Measurements from ENCODE around the gene SGF29.
A peak's percentile ranks its signal among the peaks of the same experiment; 100 is the strongest.
"Not testable (repeated sequence)": the region's sequence is repeated elsewhere in the genome, so short reads cannot be mapped to it uniquely, and the experiment has no call there.

SGF29 gene

DNA sequence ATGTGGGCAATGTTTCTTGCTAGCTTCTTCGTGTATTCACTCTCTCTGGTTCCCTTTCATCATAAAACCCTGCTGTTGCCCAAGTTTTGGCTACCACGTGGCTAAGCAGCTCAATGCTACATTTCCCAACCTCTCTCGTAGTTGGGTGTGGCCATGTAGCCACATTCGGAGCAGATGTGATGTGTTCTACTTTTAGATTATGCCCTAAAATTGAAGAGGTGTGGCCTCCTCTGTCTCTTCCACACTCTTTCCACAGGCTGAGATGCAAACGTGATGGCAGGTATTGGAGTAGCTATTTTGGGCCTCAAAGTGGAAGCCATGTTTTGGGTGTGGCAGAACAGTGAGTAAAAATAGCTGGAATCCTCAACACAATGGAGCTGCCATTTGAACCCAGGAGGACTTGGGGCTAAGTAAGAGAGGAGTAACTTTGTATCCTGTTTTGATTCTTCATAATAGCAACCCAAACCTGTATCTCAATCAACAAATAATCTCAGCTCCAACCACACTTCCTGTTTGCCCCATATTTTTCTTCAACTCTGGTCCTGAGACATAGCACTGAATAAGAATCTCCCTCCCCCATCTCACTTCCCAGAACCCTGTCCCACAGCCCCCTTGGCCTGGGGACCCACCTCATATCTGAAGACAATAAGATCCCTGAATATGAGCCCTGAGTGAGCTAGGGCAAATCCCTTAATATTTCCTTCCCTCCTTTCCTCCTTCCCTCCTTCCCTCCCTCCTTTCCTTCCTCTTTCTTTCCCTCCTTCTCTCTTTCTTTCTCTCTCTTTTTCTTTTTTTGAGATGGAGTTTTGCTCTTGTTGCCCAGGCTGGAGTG lies 19.0 kb upstream of the SGF29 start:
- no peak for DNase-seq

DNA sequence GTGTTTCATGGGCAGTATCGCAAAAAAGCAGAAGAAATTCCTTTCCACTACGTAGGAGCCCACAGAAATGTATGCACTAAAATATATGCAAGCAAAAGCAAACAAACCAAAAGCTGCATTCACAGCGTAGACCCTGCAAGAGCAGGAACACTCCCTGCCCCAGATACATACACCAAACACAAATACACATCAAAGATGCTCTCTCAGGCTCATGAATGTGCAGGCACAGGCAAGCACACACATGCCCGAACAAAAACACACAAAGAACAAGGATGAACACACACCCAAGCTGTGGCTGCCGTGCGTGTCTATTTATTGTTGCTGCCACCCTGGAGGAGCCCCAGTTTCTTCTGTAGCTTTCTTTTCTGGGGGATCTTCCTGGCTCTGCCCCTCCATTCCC lies 16.6 kb upstream of the SGF29 start:
- no peak for DNase-seq

- DNase-seq = no peak
Measured at GRCh38 chr16:28537964-28538732, 15.6 kb upstream of the SGF29 start.

DNA sequence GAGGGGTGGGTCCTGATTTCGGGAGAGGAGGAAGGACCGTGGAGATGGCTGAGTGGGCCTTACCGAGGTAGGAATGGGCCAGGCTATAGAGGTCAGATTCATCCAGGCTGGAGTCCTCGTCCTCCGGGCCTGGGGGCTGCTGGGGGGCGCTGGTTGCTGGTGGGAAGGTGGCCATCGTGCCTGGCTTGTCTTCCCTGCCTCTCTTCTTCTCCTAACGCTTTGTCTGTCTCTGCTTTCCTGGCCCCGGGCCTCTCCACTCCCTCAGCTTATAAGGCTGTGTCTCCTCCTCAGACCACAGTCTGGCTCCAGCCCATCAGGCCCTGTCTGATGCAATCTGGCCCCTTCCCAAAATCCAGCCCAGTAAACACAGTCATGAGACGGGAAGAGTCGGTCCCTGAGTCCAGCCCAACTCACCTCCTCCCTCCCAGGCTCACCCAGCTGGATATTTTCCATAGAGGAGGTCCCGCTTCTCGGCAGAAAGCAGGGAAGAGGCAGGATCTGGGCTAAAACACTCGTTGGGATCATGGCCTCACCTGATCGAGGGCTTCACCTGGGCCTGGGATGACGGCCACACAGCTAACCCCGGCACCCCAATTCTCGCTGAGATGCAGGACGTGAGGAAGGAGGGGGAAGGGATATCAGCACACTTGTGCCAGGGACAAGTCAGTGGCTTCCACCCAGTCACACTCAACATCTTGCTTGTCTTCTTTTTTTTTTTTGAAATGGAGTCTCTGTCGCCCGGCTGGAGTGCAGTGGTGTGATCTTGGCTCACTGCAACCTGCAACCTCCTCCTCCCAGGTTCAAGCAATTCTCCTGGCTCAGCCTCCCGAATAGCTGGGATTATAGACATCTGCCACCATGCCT lies 14.8 kb upstream of the SGF29 start, which contains the start of gene NUPR1:
TSS of gene NUPR1 (minus strand) at position 242 of the 864 bp plus-strand sequence. CDS start at position 175, 67 bp downstream.
- DNase-seq = no peak

DNA sequence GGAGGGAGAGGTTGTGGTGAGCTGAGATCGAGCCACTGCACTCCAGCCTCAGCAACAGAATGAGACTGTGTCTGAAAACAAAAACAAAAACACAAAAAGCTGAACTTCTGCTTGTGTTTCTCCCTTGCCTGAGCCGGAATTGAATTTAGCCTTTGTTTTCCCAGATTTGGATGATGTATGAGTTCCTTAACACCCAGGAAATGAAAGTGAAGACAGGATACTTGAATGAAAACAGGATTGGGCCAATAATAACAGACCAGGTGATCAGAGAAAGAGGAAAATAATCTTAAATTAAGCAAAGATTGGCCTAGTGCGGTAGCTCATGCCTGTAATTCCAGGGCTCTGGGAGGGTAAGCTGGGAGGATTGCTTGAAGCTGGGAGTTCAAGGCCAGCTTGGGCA lies 13.4 kb upstream of the SGF29 start:
- no peak for DNase-seq

DNA sequence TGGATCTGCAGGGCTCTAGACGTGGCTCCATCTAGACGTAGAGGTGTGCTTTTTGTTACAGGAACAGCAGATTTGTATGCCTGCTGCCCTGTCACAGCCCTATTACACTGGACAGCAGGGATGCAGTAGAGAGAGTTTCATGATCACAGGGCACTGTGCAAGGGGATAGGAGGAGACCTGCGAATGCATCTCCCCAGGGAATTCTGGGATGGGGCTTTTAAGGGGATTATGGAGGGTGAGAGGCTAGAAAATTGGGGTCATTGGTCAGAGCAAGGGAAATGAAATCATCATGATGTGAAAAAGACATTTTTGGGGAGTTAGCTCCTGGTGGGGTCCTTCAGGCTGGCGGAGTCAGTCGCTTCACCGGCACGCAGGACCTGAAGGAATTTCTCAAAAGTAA lies 11.1 kb upstream of the SGF29 start:
- DNase-seq = no peak

GRCh38 chr16:28543072-28543471 lies 10.6 kb upstream of the SGF29 start:
- DNase-seq = peak; percentile 74

DNA sequence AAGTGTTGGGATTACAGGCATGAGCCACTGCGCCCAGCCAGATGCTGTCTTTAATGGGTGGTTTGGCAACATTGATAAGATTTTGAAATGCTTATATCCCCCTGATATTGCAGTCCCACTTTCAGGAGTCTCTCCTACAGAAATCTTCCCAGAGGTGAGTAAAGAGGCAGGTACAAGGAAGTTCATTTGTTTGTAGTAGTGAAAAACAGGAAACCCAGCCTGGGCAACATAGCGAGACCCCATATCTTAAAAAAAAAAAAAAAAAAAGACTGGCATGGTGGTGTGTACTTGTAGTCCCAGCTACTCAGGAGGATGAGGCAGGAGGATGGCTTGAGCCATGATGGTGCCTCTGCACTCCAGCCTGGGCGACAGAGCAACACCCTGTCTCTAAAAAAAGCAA lies 8.7 kb upstream of the SGF29 start:
- DNase-seq = no peak

GRCh38 chr16:28545964-28546363 lies 7.8 kb upstream of the SGF29 start:
- not testable (repeated sequence) for DNase-seq

- DNase-seq = no peak
Measured at GRCh38 chr16:28546626-28547025, 7.1 kb upstream of the SGF29 start.

DNA sequence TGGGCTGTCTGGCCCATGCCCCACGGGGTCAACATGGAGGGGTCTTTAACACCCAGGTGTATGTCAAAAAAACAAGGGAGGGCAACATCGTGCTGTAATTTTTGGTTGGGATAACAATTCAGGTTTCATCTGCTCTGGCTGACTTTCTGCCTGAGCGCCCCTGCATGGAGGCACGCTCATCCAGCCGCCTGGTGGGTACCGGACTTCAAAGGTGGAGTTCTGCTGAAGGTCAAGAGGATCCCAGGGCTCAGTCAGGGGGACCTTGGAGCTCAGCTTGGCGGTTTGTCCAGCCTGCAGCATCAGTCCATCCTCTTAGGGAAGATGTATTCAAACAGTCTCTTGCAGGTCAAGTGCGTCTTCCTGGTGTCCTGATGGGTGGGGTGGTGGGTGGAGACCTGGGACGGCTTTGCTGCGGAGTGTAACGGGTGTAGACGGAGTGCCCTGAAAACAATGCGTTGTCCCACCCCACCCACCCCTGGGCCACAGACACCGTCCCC lies 5.4 kb upstream of the SGF29 start:
- no peak for DNase-seq

DNA sequence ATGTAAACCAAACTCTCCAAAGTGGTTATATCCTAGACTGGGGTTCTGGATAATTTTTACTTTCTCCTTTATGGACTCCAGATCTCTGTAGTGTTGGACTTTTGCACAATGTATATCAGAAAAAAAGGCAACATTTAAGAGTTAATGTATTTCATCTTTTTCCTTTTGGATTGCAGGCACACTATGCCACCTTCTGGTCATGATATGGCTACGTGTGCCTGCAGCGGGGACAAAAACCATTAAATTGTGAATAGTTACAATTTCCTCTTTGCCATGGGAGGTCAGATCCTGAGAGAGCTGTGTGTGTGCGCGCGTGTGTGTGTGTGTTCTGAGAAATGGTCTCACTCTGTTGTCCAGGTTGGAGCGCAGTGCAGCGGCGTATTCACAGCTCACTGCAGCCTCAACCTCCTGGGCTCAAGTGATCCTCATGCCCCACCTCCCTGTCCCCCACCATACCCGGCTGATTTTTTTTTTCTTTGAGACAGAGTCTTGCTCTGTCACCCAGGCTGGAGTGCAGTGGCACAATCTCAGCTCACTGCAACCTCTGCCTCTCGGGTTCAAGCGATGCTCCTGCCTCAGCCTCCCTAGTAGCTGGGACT lies 4.3 kb upstream of the SGF29 start:
- DNase-seq = no peak

DNA sequence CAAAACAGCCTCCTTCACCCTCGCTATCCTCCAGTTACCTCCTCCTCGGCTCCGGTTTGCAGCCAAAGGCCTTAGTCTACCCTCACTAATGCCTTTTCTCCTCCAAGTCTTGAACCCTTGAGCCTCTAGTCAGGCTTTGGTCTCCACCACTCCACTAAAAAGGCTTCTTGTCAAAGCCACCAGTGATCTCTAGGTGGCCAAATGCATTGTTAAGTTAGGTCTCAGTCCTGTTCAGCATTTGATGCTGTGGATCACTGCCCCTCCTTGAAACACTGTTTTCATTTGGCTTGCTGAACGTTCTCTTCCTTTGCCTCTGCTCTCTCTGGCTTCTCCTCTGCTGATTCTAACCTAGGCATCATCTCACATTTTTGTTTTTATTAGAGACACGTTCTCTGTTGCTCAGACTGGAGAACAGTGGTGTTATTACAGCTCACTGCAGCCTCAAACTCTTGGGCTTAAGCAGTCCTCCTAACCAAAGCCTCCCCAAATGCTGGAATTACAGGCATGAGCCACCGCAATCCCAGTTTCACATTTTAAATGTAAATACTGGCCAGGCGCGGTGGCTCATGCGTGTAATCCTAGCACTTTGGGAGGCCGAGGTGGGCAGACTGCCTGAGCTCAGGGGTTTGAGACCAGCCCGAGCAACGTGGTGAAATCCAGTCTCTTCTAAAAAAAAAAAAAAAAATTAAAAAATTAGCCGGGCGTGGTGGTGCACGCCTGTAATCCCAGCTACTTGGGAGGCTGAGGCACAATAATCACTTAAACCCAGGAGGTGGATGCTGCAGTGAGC lies 1.1 kb downstream of the SGF29 start:
- DNase-seq = no peak

GRCh38 chr16:28555561-28555960 lies 1.8 kb downstream of the SGF29 start:
- no peak for DNase-seq

DNA sequence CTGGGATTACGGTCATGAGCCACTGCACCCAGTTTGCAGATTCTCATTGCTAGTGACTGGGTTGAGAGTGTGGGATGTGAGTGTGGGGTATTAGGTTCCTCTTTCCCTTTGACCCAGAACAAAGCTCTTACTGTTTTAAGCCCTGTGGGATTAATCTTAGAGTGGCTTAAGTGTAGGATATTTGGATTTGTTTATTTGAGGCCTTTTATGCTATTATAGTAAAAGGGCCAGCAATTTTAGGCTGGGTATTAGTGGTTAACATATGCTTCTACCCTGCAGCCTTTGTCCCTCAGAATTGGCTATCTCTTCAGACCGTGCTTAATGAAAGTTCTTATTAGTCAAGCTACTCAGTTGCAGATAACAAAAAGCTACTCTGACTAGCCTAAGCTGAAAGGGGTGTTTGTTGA lies 3.2 kb downstream of the SGF29 start:
- DNase-seq = no peak

- no peak for DNase-seq
Measured at GRCh38 chr16:28558456-28558855, 4.7 kb downstream of the SGF29 start.

- no peak for DNase-seq
Measured at GRCh38 chr16:28561557-28562187, 8.0 kb downstream of the SGF29 start.

DNA sequence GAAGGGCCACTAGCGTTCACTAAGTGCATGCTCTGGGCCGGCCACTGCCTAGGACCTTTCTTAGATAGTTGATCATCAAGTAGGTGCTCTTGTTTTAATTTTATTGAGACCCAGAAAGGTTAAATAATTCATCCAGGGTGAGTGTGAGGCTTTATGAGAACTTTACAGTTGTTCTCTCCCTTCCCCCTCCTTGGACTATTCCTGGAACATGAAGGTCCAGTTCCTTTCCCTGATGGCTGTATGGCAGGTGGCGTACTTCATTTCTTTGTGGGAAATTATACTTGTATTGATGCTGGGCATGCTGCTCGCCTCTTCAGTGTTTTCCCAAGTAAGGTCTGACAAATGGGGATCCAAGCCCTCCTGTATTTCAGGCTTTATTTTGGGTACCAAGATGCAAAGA lies 8.5 kb downstream of the SGF29 start:
- DNase-seq = no peak

DNA sequence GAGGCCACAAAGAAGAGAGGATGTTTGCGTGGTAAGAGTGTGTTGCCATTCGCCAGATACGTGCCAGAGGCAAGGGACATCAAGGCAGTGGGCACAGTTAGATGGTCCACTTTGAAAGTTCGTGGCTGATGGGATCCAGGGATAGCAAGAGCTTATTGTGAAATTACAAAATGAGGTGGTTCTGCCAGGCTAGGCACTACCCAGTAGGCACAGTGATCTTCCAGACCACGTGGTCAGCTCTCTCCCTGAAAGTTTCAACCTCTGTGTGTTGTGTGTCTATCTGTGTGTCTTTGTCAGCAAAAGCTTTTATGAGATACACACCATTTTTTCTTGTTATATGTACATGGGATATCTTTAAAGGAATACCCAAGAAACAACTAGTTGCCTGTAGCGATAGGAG lies 9.5 kb downstream of the SGF29 start:
- no peak for DNase-seq

DNA sequence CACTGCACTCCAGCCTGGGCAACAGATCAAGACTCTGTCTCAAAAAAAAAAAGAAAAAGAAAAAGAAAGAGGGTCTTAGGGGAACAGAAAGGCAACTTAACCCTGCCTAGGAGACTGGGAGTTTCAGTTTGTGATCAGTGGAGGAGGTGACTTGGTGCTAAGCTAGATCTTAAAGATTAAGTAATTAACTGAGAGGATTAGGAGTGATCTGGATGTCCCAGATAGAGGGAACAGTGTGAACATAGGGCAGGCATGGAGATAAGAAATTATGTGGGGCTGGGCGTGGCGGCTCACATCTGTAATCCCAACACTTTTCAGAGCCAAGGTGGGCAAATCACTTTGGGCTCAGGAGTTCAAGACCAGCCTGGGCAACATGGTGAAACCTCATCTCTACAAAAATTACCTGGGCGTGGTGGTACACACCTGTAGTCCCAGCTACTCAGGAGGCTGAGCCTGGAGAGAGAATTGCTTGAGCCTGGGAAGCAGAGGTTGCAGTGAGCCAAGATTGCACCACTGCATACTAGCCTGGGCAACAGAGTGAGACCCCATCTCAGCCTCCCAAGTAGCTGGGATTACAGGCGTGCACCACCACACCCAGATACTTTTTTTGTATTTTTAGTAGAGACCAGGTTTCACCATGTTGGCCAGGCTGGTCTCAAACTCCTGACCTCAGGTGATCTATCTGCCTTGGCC lies 12.7 kb downstream of the SGF29 start:
- not testable (repeated sequence) for DNase-seq

DNA sequence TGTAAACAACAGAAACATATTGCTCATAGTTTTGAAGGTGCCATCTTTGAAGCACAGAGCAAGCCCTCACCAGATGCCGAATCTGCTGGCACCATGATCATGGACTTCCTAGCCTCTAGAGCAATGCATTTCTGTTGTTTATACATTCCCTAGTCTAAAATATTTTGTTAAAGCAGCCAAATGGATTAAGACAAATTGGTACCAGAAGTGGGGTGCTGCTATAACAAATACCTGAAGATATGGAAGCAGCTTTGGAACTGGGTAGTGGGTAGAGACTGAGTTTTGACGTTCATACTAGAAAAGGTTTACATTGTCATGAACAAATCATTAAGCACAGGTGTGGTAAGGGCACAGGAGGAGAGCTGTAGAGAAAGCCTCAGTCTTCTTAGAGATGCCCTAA lies 13.6 kb downstream of the SGF29 start:
- no peak for DNase-seq
